Measurements from ENCODE around the gene SBF1.

- no peak for TF ChIP-seq CTCF (IDR thresholded peaks at IDR 0.05; ENCODE audit: poor library complexity, severe bottlenecking)
- TF ChIP-seq POLR2AphosphoS5 (IDR thresholded peaks at IDR 0.05) = no peak
- no peak for TF ChIP-seq EZH2 (IDR thresholded peaks at IDR 0.05; ENCODE audit: borderline replicate concordance, insufficient read depth, low read length, poor library complexity, severe bottlenecking)
- no peak for TF ChIP-seq RAD21 (conservative IDR thresholded peaks at IDR 0.05)
- TF ChIP-seq TAF1 (IDR thresholded peaks at IDR 0.05; ENCODE audit: low read depth) = no peak
- no peak for TF ChIP-seq SMC3 (conservative IDR thresholded peaks at IDR 0.05; ENCODE audit: poor library complexity)
- no peak for TF ChIP-seq MXI1 (conservative IDR thresholded peaks at IDR 0.05; ENCODE audit: poor library complexity, severe bottlenecking)
Observed at GRCh38 chr22:50432131-50432876, 42.5 kb downstream of the SBF1 start.
